ENCODE data around the gene CEP131.

GRCh38 chr17:81251094-81251708 lies 28.4 kb upstream of the CEP131 start:
- TF ChIP-seq POLR2AphosphoS5 (IDR thresholded peaks at IDR 0.05; ENCODE audit: insufficient read depth in 1 of 2, low read depth in 1 of 2) (no peak), CTCF (IDR thresholded peaks at IDR 0.05) (no peak), POLR2A (IDR thresholded peaks at IDR 0.05) (no peak)

Data from vagina (tissue), 2 donors.